Lower leg skin (tissue), 4 donors: ENCODE measurements around the gene BICDL2. TPM values are rescaled to one million over a fixed set of nuclear protein-coding genes. Genes with fewer than 3 reads are reported as not detected.
A peak's percentile ranks its signal among the peaks of the same experiment; 100 is the strongest.

Source experiments
- DNase-seq, 2 donors: peaks; one replicate each; pipeline ENCODE4 v3.0.0-alpha.2; 2019; ENCODE audit warnings: low spot score in 2 of 2
- H3K4me3 ChIP-seq: fragments of 200-600 bp; sonication (generic); 2 replicates; pipeline ENCODE4 v1.5.1; 2017; ENCODE audit warnings: mild to moderate bottlenecking, low read depth; ENCODE audit not compliant: poor library complexity, severe bottlenecking
- CTCF ChIP-seq, 3 donors: fragments of 450-650 bp; IDR thresholded peaks; one replicate each; pipeline ENCODE4 v1.5.1; 2016; ENCODE audit warnings: antibody characterized with exemption in 3 of 3, mild to moderate bottlenecking in 3 of 3, moderate library complexity in 2 of 3
- POLR2A ChIP-seq, 2 donors: fragments of 450-650 bp; IDR thresholded peaks; one replicate each; pipeline ENCODE4 v1.6.1; 2016 to 2017; ENCODE audit warnings: antibody characterized with exemption in 2 of 2, mild to moderate bottlenecking in 1 of 2, moderate library complexity in 1 of 2
- WGBS, 2 donors: methylation state at CpG; one replicate each; pipeline ENCODE4 v1.1.5; 2018; 5-methylcytosine and 5-hydroxymethylcytosine counted together
- intact Hi-C: fragments of 100-400 bp; cut with DNase I; formaldehyde crosslinking; loops from one replicate; pipeline ENCODE4 v1.15.0; 2023; ENCODE audit warnings: low total_unique reads
- total RNA-seq, 4 donors: library from RNA; depleted of rRNA; stranded (reverse); fragments of >200 nt; gene quantifications; one replicate each; pipeline ENCODE4 v1.1.0, GENCODE V29; 2016

BICDL2 gene
- total RNA-seq, 4 donors from 2014 or later, result 87.2 to 115 (median 106) TPM

DNA sequence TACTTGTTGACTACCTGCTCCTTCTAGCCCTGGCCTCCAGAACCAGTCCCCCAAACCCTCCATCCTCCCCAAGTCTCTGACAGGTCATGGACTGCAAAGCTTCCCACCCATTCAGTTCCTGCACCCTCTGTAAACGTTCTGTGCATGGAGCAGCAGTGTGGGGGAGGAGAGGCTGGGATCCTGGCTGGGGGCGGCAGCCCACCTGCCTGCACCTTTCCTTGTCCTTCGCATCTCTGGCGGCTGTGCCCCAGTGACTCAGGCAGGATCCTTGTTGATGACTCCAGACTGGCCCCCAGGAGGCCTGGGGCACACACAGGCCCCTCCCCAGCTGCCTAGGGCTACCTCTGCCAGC lies 54.9 kb downstream of the BICDL2 start:
- no peak for DNase-seq
- no peak for TF ChIP-seq CTCF (IDR thresholded peaks at IDR 0.05)
- no peak for TF ChIP-seq POLR2A (IDR thresholded peaks at IDR 0.05)
- intact Hi-C loops, result no loop called here
- no peak overlapping the region for H3K4me3 ChIP-seq
- 73 to 74% methylated on average over 4 of the region's 4 CpGs for WGBS, 2 donors

GRCh38 chr16:2981177-2981898 lies 55.4 kb downstream of the BICDL2 start:
- no peak for DNase-seq
- no peak for TF ChIP-seq CTCF (IDR thresholded peaks at IDR 0.05)
- H3K4me3 ChIP-seq, result no peak overlapping the region
- intact Hi-C loops, result no loop called here
- 66 to 69% methylated on average over 33 of the region's 33 CpGs for WGBS, 2 donors

- 7 to 11% methylated on average over 55 to 78 of the region's 91 CpGs for WGBS, 2 donors
- TF ChIP-seq CTCF (IDR thresholded peaks at IDR 0.05), result no peak
- peak in 1 of 2 donors; percentile 57 for TF ChIP-seq POLR2A (IDR thresholded peaks at IDR 0.05)
- DNase-seq, result peak; percentile 84 to 98
- H3K4me3 ChIP-seq, result peak within 1 kb of the TSS; percentile 66
- intact Hi-C loops, result no loop called here
Measured at GRCh38 chr16:2980227-2981176, 56.2 kb downstream of the BICDL2 start, which contains the start of gene PKMYT1. PKMYT1 (minus strand) TSS chr16:2980446; CDS start chr16:2979657, 789 bp downstream.

DNA sequence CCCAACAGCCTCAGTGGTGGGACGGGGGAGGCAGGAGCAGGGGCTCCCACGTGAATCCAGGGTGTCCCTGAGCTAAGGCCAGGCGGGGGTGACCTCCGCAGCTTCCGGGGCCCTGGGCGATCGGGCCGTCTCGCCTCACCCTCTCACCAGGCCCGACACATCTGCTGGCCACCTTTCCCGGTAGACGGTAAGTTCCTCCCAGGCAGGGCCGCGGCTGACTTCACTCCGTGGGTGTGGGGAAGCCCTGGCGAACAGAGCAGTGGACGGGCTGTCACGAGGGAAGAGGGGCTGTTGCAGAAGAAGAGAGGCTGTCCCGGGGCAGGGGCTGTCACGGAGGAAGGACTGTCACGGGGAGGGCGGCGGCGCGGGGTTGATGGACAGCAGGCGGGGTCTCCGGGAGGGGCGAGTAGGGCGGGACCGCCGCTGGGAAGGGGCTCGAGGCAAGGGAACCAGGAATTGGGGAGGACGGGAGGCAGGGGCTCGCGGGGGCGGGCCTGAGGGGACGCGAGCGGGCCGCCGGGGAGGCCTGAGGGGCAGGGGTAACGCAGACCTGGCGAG lies 57.0 kb downstream of the BICDL2 start:
- DNase-seq, result no peak
- no peak overlapping the region for H3K4me3 ChIP-seq
- 2 to 7% methylated on average over 33 to 39 of the region's 43 CpGs for WGBS, 2 donors
- intact Hi-C loops, result no loop called here
- TF ChIP-seq CTCF (IDR thresholded peaks at IDR 0.05) (no peak), POLR2A (IDR thresholded peaks at IDR 0.05) (no peak)

Other genes with a start within 250 kb of the BICDL2 start
- not detected for gene PRSS33, start 249.4 kb downstream of the BICDL2 start, total RNA-seq
- not detected for gene PRSS41, start 238.5 kb downstream of the BICDL2 start, total RNA-seq
- gene PRSS21, start 219.7 kb downstream of the BICDL2 start, total RNA-seq, result under 1 TPM in 1 of 4 donors, not detected in 3; 0.63 TPM
- gene ZG16B, start 206.6 kb downstream of the BICDL2 start, total RNA-seq, result 10 to 100 TPM in 3 of 4 donors, 1 to 10 TPM in 1; 5.6 to 67.9 (median 19.4) TPM
- 1 to 10 TPM; 2.3 to 6.7 (median 4.6) TPM for gene PRSS22, start 178.8 kb downstream of the BICDL2 start, total RNA-seq
- 10 to 100 TPM; 36.4 to 44.6 (median 40.3) TPM for gene FLYWCH2, start 153.7 kb downstream of the BICDL2 start, total RNA-seq
- gene FLYWCH1, start 125.0 kb downstream of the BICDL2 start, total RNA-seq, result 10 to 100 TPM; 36.9 to 61.4 (median 46.0) TPM
- 1 to 10 TPM; 1.9 to 3.8 (median 2.5) TPM for gene KREMEN2, start 72.7 kb downstream of the BICDL2 start, total RNA-seq
- gene PAQR4, start 67.6 kb downstream of the BICDL2 start, total RNA-seq, result 10 to 100 TPM in 2 of 4 donors, 1 to 10 TPM in 2; 6.2 to 17.9 (median 10.6) TPM
- gene PKMYT1, start 56.5 kb downstream of the BICDL2 start, total RNA-seq, result 1 to 10 TPM; 3.0 to 7.4 (median 3.9) TPM
- gene CLDN9, start 24.0 kb downstream of the BICDL2 start, total RNA-seq, result under 1 TPM in 2 of 4 donors, not detected in 2; 0.15 to 0.23 TPM
- not detected for gene CLDN6, start 18.8 kb downstream of the BICDL2 start, total RNA-seq
- gene TNFRSF12A, start 16.6 kb downstream of the BICDL2 start, total RNA-seq, result 10 to 100 TPM; 11.7 to 60.0 (median 23.6) TPM
- 10 to 100 TPM; 27.5 to 41.5 (median 31.9) TPM for gene HCFC1R1, start 13.0 kb downstream of the BICDL2 start, total RNA-seq
- gene THOC6, start 12.9 kb downstream of the BICDL2 start, total RNA-seq, result 10 to 100 TPM; 13.2 to 22.1 (median 20.1) TPM
- gene MMP25, start 9.6 kb upstream of the BICDL2 start, total RNA-seq, result under 1 TPM in 3 of 4 donors, not detected in 1; 0.30 to 0.81 (median 0.49) TPM
- gene IL32, start 28.7 kb upstream of the BICDL2 start, total RNA-seq, result 1 to 10 TPM in 3 of 4 donors, under 1 TPM in 1; 0.80 to 7.2 (median 5.1) TPM
- not detected for gene ZSCAN10, start 62.4 kb upstream of the BICDL2 start, total RNA-seq
- 10 to 100 TPM; 15.1 to 25.3 (median 18.5) TPM for gene ZNF205, start 75.6 kb upstream of the BICDL2 start, total RNA-seq
- gene ZNF213, start 98.1 kb upstream of the BICDL2 start, total RNA-seq, result 10 to 100 TPM; 10.7 to 18.0 (median 14.6) TPM
- not detected for gene OR1F1, start 151.3 kb upstream of the BICDL2 start, total RNA-seq
- 1 to 10 TPM; 2.2 to 5.7 (median 3.9) TPM for gene ZNF200, start 198.2 kb upstream of the BICDL2 start, total RNA-seq
- 1 to 10 TPM in 2 of 4 donors, under 1 TPM in 2; 0.80 to 3.3 (median 1.8) TPM for gene MEFV, start 219.7 kb upstream of the BICDL2 start, total RNA-seq
- gene ZNF263, start 246.5 kb upstream of the BICDL2 start, total RNA-seq, result 10 to 100 TPM; 40.4 to 62.3 (median 55.2) TPM